Vagina (tissue), 2 donors: ENCODE results near the gene PTN. TPM values are rescaled to one million over a fixed set of nuclear protein-coding genes. Genes with fewer than 3 reads are reported as not detected.

Experiments
- DNase-seq, 2 donors: peaks; one replicate each; pipeline ENCODE4 v3.0.0-alpha.2; 2017; ENCODE audit errors: extremely low spot score in 2 of 2
- H3K27ac ChIP-seq: fragments of 200-600 bp; sonication (generic); one replicate; pipeline ENCODE4 v1.5.1; 2019
- H3K27me3 ChIP-seq: fragments of 200-600 bp; sonication (generic); one replicate; pipeline ENCODE4 v1.5.1; 2019
- H3K36me3 ChIP-seq, 2 donors: fragments of 200-600 bp; sonication (generic); one replicate each; pipeline ENCODE4 v1.5.1; 2017 to 2019
- H3K4me1 ChIP-seq: fragments of 200-600 bp; sonication (generic); one replicate; pipeline ENCODE4 v1.5.1; 2019
- H3K4me3 ChIP-seq, 2 donors: fragments of 200-600 bp; sonication (generic); 1 replicate in 1 of 2; 2 replicates in 1 of 2; pipeline ENCODE4 v1.5.1; 2016 to 2019
- H3K9me3 ChIP-seq: fragments of 200-600 bp; sonication (generic); one replicate; pipeline ENCODE4 v1.5.1; 2019
- CTCF ChIP-seq, 3 experiments: fragments of 450-650 bp in 2 of 3; fragments of 200-600 bp in 1 of 3; sonication (generic) in 1 of 3; IDR thresholded peaks; one replicate each; pipeline ENCODE4 v1.5.1; 2017 to 2019; ENCODE audit warnings: antibody characterized with exemption in 3 of 3, mild to moderate bottlenecking in 2 of 3, moderate library complexity in 2 of 3
- POLR2A ChIP-seq, 2 donors: fragments of 450-650 bp; IDR thresholded peaks; one replicate each; pipeline ENCODE4 v1.6.1; 2017; ENCODE audit warnings: antibody characterized with exemption in 2 of 2, mild to moderate bottlenecking in 2 of 2, moderate library complexity in 2 of 2
- POLR2AphosphoS5 ChIP-seq, 2 donors: sonication (generic); formaldehyde crosslinking; IDR thresholded peaks; one replicate each; pipeline ENCODE4 v1.9.0; 2017; ENCODE audit warnings: antibody characterized with exemption in 2 of 2, mild to moderate bottlenecking in 2 of 2, low read depth in 1 of 2; ENCODE audit not compliant: insufficient read depth in 1 of 2
- intact Hi-C: fragments of 100-400 bp; cut with DNase I; formaldehyde crosslinking; loops from one replicate; pipeline ENCODE4 v1.15.1; 2023
- total RNA-seq: library from RNA; depleted of rRNA; stranded (reverse); fragments of >200 nt; gene quantifications from one replicate; pipeline ENCODE4 v1.2.3, GENCODE V29; 2016

Gene PTN
- total RNA-seq, 1 donor from 2014 or later, result 48.4 TPM

GRCh38 chr7:137302081-137302480, 41.5 kb downstream of the PTN start:
- TF ChIP-seq CTCF (IDR thresholded peaks at IDR 0.05) (no peak), POLR2AphosphoS5 (IDR thresholded peaks at IDR 0.05; ENCODE audit: insufficient read depth in 1 of 2, low read depth in 1 of 2) (no peak), POLR2A (IDR thresholded peaks at IDR 0.05) (no peak)
- intact Hi-C loops, result no loop called here
- Histone ChIP-seq H3K27me3 (no peaks in the 10 kb centered on the region), H3K27ac (no peak overlapping the region), H3K4me1 (no peaks in the 10 kb centered on the region), H3K36me3 (no peaks in the 10 kb centered on the region), H3K9me3 (no peaks in the 10 kb centered on the region), H3K4me3 (no peak overlapping the region)
- DNase-seq, result no peak

GRCh38 chr7:137298464-137298794, 45.1 kb downstream of the PTN start:
- no peak overlapping the region for H3K4me3 ChIP-seq
- no peak overlapping the region for H3K27ac ChIP-seq
- no peak for TF ChIP-seq CTCF (IDR thresholded peaks at IDR 0.05)
- H3K4me1 ChIP-seq, result no peaks in the 10 kb centered on the region
- intact Hi-C loops, result no loop called here
- no peaks in the 10 kb centered on the region for H3K36me3 ChIP-seq
- no peaks in the 10 kb centered on the region for H3K27me3 ChIP-seq
- no peak for DNase-seq
- no peaks in the 10 kb centered on the region for H3K9me3 ChIP-seq

GRCh38 chr7:137297551-137298463, 45.7 kb downstream of the PTN start:
- DNase-seq, result no peak
- TF ChIP-seq CTCF (IDR thresholded peaks at IDR 0.05) (no peak), POLR2A (IDR thresholded peaks at IDR 0.05) (no peak), POLR2AphosphoS5 (IDR thresholded peaks at IDR 0.05; ENCODE audit: insufficient read depth in 1 of 2, low read depth in 1 of 2) (no peak)
- intact Hi-C loops, result no loop called here

GRCh38 chr7:137296576-137296975, 47.0 kb downstream of the PTN start:
- Histone ChIP-seq H3K36me3 (no peaks in the 10 kb centered on the region), H3K27ac (no peak overlapping the region), H3K9me3 (no peaks in the 10 kb centered on the region), H3K4me1 (no peaks in the 10 kb centered on the region), H3K27me3 (no peaks in the 10 kb centered on the region), H3K4me3 (no peak overlapping the region)
- intact Hi-C loops, result no loop called here
- DNase-seq, result no peak
- TF ChIP-seq CTCF (IDR thresholded peaks at IDR 0.05) (no peak), POLR2A (IDR thresholded peaks at IDR 0.05) (no peak), POLR2AphosphoS5 (IDR thresholded peaks at IDR 0.05; ENCODE audit: insufficient read depth in 1 of 2, low read depth in 1 of 2) (no peak)

More at GRCh38 chr7:137297551-137298463, 45.7 kb downstream of the PTN start:
- no peaks in the 10 kb centered on the region for H3K9me3 ChIP-seq
- no peak overlapping the region for H3K4me3 ChIP-seq
- H3K27ac ChIP-seq, result no peak overlapping the region
- H3K4me1 ChIP-seq, result no peaks in the 10 kb centered on the region
- H3K36me3 ChIP-seq, result no peaks in the 10 kb centered on the region
- no peaks in the 10 kb centered on the region for H3K27me3 ChIP-seq

- intact Hi-C loops, result no loop called here
- no peaks in the 10 kb centered on the region for H3K36me3 ChIP-seq
- no peak overlapping the region for H3K4me3 ChIP-seq
- H3K27ac ChIP-seq, result no peak overlapping the region
- no peaks in the 10 kb centered on the region for H3K4me1 ChIP-seq
- no peak for DNase-seq
- H3K9me3 ChIP-seq, result no peaks in the 10 kb centered on the region
- H3K27me3 ChIP-seq, result no peaks in the 10 kb centered on the region
- TF ChIP-seq POLR2AphosphoS5 (IDR thresholded peaks at IDR 0.05; ENCODE audit: insufficient read depth in 1 of 2, low read depth in 1 of 2) (no peak), POLR2A (IDR thresholded peaks at IDR 0.05) (no peak), CTCF (IDR thresholded peaks at IDR 0.05) (no peak)
Measured at GRCh38 chr7:137295739-137296324, 47.7 kb downstream of the PTN start.
